Suppressor macrophage (primary cell): ENCODE data around the gene DFFA.
"Not testable (repeated sequence)": the region's sequence is repeated elsewhere in the genome, so short reads cannot be mapped to it uniquely, and the experiment has no call there.

Source experiments
- DNase-seq, 4 experiments: peaks; one replicate each; pipeline ENCODE4 v3.0.0-alpha.2; 2020 to 2022

Gene DFFA

GRCh38 chr1:10428984-10429383, 43.3 kb downstream of the DFFA start:
- DNase-seq, result no peak

GRCh38 chr1:10426535-10426848, 45.8 kb downstream of the DFFA start:
- not testable (repeated sequence) for DNase-seq

GRCh38 chr1:10425826-10426534, 46.3 kb downstream of the DFFA start:
- DNase-seq, result not testable (repeated sequence)

- no peak for DNase-seq
These were observed 47.7 kb downstream of the DFFA start for GRCh38 chr1:10424651-10425050.

- no peak for DNase-seq
These were observed 48.3 kb downstream of the DFFA start for GRCh38 chr1:10424034-10424433.

GRCh38 chr1:10421637-10422036, 50.7 kb downstream of the DFFA start:
- no peak for DNase-seq

GRCh38 chr1:10419351-10419750, 53.0 kb downstream of the DFFA start:
- DNase-seq, result no peak

GRCh38 chr1:10418741-10419140, 53.6 kb downstream of the DFFA start:
- DNase-seq, result not testable (repeated sequence)

- not testable (repeated sequence) for DNase-seq
These were observed 56.4 kb downstream of the DFFA start for GRCh38 chr1:10415967-10416366.

- DNase-seq, result peak; percentile 84 to 95 (median 92)
These were observed 57.0 kb downstream of the DFFA start for GRCh38 chr1:10415211-10415930.

GRCh38 chr1:10407201-10407600, 65.1 kb downstream of the DFFA start:
- DNase-seq, result no peak
